AG08395 (cell line): ENCODE data around the gene RBBP5.

ENCODE experiments used
- DNase-seq: peaks from one replicate; pipeline ENCODE4 v3.0.0; 2012; ENCODE audit warnings: mixed read lengths, low spot score

RBBP5 gene

DNA sequence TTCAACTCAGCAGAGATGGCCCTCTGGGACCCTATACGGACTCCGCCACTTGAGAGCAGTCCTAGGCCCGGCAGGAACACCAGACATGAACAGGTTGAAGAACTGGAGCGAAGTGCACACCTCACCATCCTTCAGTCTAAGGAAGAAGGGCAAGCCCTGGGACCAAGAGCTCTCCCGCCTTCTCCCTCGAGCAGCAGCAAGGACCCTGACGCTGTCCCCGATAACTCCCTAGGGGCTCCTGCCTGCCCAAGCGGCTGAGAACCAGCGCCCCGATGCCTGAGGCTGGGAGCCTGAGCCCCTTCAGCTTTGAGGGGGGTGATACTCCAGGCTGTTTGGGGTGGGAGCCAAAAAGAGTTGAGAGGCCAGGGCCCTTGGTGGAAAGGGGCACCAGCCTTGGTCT lies 47.7 kb downstream of the RBBP5 start:
- DNase-seq: no peak

DNA sequence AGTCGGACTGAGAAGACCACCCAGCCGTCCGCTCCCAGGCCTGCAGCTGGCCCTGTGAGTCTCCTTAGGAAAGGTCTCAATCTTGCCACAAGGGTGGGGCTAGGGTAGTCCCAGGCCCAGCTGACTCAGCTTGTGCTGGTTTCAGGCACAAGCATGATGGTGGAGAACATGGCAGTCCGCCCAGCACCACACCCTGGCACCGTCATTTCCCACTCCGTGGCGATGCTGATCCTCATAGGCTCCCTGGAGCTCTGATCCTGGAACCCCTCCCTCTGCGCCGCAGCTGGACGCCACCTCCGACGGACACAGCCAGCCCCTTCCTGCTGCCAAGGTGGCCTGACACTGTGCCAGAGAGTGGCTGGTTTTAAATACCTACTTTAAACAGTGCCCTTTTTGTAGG lies 48.3 kb downstream of the RBBP5 start:
- DNase-seq: no peak

DNA sequence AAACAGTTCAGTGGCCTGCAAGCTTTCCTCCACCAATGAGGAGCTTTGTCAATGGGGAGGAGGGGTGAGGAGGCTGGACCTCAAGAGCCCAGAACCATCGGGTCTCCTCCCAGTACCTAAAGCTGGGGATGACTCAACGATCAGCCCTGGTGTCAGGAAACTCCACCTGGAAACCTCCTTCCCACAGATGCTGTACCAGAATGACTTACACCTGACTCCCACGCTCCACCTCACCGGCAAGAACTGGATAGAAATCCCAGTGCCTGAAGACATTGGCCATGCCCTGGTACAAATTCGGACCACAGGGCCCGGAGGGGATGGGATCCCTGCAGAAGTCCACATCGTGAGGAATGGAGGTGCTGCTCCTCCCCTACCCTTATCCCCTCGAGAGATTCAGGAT lies 48.9 kb downstream of the RBBP5 start:
- DNase-seq: no peak

DNA sequence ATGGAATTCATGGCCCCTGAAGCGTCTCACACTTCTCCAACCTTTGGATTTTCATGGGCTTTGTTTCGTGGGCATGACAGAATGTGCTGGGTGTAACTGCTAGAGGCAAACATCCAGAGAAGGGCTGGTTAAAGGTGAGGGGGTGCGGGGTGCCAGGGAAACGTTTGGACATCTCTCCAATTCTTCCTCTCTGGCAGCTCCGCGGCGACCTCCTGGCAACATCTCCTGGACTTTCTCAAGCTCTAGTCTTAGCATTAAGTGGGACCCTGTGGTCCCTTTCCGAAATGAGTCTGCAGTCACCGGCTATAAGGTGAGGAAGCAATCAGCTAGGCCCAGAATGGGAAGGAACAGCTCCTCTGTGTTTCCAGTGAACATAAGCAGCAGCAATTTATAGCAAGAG lies 49.5 kb downstream of the RBBP5 start:
- DNase-seq: no peak

DNA sequence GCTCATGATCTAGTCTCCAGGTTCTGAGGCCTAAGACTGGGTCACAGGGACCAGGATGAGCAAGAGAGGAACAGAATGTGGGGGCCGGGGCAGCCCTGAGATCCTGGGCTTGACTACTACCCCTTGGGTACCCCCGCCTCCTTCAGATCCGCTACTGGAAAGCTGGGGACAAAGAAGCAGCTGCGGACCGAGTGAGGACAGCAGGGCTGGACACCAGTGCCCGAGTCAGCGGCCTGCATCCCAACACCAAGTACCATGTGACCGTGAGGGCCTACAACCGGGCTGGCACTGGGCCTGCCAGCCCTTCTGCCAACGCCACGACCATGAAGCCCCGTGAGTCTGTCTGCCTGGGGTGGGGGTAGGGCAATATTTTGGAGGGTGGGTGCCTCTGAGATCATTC lies 50.0 kb downstream of the RBBP5 start:
- no peak for DNase-seq

DNA sequence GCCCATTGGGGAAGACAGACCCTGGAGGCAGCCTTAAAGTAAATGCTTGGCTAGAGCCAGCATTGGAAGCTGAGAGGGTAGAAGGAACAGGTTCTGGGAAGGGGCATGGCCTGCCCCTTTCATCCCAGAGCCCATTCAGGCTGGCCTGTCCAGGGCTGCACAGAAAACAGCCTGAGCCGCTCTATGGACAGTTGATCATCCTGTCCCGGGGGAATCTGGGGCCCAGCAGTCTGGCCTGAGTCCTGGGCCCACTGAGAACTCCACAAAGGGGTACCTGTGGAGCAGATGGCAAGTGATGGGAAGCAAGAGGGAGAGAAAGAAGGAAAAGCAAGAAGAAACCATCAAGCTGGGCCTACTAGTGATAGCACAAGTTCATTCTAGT lies 50.8 kb downstream of the RBBP5 start:
- no peak for DNase-seq

GRCh38 chr1:205069371-205070125 lies 52.2 kb downstream of the RBBP5 start:
- no peak for DNase-seq

- peak; percentile 38 for DNase-seq
These were observed 53.2 kb downstream of the RBBP5 start for GRCh38 chr1:205068457-205069040.

GRCh38 chr1:205068001-205068400 lies 53.8 kb downstream of the RBBP5 start:
- DNase-seq: no peak

DNA sequence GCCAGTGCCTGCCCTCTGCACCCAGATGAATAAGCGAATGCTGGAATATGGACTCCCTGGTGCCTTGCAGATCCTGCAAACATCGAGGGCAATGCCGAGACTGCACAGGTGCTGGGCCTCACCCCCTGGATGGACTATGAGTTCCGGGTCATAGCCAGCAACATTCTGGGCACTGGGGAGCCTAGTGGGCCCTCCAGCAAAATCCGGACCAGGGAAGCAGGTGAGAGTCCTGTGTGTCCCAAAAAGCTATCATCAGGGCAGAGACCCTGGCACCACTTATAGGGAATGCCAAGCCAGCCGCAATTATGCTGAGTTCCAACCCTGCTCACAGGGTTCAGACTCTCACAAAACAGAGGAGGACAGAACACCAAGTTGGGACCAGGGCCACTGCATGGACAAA lies 54.7 kb downstream of the RBBP5 start:
- no peak for DNase-seq

DNA sequence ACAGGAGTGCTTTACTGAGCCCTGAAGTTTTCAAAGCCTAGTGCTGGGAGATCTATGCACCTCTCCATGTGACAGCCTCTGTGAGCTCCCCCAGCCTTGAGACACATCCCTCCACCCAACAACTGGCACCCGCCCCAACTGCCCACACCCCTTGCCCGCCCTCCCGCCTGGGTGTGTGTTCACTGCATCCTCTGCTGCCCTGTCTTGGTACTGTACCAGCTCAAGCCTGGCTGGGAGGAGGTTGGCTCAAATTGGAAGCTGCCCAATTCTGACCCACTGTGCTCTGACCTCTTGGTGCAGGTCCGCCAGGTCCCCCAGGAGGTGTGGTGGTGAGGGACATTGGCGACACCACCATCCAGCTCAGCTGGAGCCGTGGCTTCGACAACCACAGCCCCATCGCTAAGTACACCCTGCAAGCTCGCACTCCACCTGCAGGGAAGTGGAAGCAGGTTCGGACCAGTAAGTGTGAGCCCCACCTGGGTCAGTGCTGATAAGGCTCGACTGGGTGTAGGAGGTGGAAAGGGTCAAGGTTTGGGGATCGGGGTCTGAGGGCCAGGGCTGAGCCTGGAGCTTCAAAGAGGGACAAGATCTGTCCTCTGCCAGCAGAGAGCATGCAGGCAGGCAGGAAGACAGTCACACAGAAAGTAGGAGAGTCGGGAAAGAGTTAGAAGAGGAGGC lies 55.5 kb downstream of the RBBP5 start:
- no peak for DNase-seq

GRCh38 chr1:205065666-205066065 lies 56.1 kb downstream of the RBBP5 start:
- DNase-seq: no peak

DNA sequence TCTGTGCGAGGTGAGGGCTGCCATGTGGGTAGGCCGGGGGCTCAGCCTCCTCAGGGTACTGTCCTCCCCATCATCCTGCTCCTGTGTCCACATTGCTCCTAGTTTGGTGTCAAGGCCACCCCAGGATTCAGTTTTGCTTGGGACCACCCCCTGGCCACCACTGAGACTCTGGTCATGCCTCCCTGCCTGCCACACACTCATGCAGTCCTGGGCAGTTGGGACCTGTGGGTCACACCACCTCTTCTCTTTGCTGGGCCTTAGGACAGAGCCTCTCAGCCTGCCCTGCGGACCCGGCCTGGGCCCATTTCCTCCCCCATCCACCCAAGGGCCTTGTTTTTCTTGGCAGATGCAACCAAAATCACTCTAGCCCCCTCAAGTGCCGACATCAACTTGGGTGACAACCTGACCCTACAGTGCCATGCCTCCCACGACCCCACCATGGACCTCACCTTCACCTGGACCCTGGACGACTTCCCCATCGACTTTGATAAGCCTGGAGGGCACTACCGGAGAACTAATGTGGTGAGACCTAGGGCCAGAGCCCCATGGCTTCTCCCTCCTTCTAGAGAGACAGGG lies 56.9 kb downstream of the RBBP5 start:
- DNase-seq: no peak

GRCh38 chr1:205064301-205064700 lies 57.5 kb downstream of the RBBP5 start:
- DNase-seq: no peak

GRCh38 chr1:205062895-205063294 lies 58.9 kb downstream of the RBBP5 start:
- no peak for DNase-seq

DNA sequence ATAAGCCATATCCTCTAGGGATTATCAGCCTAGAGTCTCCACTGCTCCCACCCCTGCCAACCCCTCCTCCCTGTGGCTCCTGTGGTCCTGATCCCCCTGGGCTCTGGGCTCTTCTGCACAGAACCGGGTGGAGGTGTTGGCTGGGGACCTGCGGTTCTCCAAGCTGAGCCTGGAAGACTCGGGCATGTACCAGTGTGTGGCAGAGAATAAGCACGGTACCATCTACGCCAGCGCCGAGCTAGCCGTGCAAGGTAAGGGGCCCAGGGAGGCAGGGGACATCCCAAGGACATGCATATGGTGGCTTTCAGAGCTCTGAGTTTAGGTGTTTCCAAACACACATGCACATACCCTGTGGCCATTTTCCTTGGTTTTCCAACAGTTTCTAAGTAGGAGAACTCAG lies 59.5 kb downstream of the RBBP5 start:
- DNase-seq: no peak

GRCh38 chr1:205061665-205062069 lies 60.1 kb downstream of the RBBP5 start:
- peak; percentile 74 for DNase-seq

DNA sequence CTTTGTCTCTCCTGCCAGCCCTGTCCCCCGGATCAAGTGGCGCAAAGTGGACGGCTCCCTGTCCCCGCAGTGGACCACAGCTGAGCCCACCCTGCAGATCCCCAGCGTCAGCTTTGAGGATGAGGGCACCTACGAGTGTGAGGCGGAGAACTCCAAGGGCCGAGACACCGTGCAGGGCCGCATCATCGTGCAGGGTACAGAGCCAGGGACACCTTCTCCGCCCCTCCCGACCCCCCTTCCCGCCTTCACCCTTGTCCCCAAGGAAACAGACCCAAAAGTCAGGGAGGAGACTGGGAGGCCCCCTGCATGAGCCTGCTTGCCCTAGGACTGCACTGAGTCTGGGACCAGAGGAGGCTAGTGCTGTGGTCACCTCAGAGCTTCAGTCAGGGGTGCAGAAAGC lies 60.6 kb downstream of the RBBP5 start:
- DNase-seq: no peak

DNA sequence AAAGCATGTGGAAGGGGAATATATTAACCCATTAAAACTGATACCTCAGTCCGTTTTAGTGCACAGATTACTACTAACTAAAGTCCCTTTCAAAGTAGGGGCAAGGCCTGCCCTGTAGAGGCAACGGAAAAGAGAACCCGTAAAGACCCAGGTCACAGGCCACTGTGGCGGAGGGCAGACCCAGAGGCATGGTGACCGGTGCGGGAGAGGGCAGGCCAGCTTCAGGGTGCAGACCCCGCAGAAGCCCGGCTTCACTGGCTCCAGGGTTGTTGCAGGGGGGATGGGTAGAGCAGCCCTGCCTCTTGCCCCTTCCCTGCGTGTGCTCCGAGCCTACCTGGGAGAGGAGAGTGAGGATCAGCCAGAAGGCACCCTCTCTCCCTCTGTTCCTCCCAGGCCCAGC lies 61.0 kb downstream of the RBBP5 start:
- no peak for DNase-seq

DNA sequence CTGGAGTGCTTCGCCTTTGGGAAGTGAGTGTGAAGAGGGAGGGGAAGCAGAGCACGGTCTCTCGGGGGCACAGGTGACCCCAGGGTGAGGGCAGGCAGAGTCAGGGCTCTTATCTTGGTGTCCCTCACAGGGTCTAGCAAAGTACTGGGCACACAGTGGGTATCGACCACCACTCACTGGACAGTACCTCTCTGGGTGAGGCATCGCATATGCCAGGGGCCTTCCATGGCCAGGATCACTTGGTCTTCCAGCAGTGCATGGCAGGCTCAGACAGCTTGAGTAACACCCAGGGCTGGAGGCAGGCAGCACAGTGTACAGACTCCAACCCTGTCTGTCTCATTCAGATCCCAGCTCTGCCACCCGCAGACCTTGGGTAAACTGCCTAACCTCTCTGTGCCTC lies 62.1 kb downstream of the RBBP5 start:
- DNase-seq: no peak

DNA sequence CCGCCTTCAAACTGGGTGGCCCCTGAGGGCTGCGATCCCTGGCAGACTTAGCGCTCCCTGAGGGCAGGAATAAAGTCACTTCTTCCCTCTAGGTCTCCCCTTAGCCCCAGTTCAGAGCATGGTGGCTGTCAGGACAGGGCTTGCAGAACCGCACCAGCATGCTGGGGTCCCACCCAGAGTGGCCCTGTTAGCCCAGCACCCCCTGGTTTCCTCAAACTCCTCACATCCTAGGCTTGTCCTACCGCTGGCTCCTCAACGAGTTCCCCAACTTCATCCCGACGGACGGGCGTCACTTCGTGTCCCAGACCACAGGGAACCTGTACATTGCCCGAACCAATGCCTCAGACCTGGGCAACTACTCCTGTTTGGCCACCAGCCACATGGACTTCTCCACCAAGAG lies 62.9 kb downstream of the RBBP5 start:
- no peak for DNase-seq

- DNase-seq: no peak
These were observed 63.8 kb downstream of the RBBP5 start for GRCh38 chr1:205057808-205058575.
